Activated naive CD4-positive, alpha-beta T cell treated with anti-CD3 and anti-CD28 coated beads, Interleukin-2, amount 10 ng/mL, durations not matched to agents 7 days and 5 days (primary cell): ENCODE measurements around the gene KIF18A.
"Not testable (repeated sequence)": the region's sequence is repeated elsewhere in the genome, so short reads cannot be mapped to it uniquely, and the experiment has no call there.

ENCODE experiments used
- CTCF ChIA-PET: fragments of 350-600 bp; sonication (Branson Sonifier 250); formaldehyde crosslinking; loops from one replicate; lab custom pipeline; 2021; ENCODE audit warnings: antibody characterized with exemption; lab: Charles Lee
- DNase-seq: peaks from one replicate; pipeline ENCODE4 v3.0.0-alpha.2; 2020
- H3K27ac Mint-ChIP-seq: one replicate; pipeline ENCODE4 v1.8.0; 2021; ENCODE audit warnings: mild to moderate bottlenecking, moderate library complexity, mixed read lengths
- H3K27me3 Mint-ChIP-seq: one replicate; pipeline ENCODE4 v1.8.0; 2021; ENCODE audit warnings: mild to moderate bottlenecking, mixed read lengths
- H3K36me3 Mint-ChIP-seq: one replicate; pipeline ENCODE4 v1.8.0; 2021; ENCODE audit warnings: mixed read lengths
- H3K4me1 Mint-ChIP-seq: one replicate; pipeline ENCODE4 v1.8.0; 2021; ENCODE audit warnings: mixed read lengths
- H3K4me3 Mint-ChIP-seq: one replicate; pipeline ENCODE4 v1.8.0; 2021; ENCODE audit warnings: mild to moderate bottlenecking, moderate library complexity, mixed read lengths
- H3K9me3 Mint-ChIP-seq: one replicate; pipeline ENCODE4 v1.8.0; 2021; ENCODE audit warnings: mixed read lengths

KIF18A gene

GRCh38 chr11:28107750-28108618, at the start of gene KIF18A, which contains the start of gene METTL15:
TSS of gene KIF18A (minus strand) at chr11:28108156. CDS start at chr11:28097947, 10,209 bp downstream.
TSS of gene METTL15 (plus strand) at chr11:28108388. CDS start at chr11:28113335, 4,947 bp downstream.
- CTCF ChIA-PET, result interaction anchor here (0.6 kb wide), 1 partner anchor 11 kb away, joined by 3 read pairs; no protein-coding TSS in a partner anchor
- peak; percentile 99 for DNase-seq
- H3K4me1 Mint-ChIP-seq, result peaks cover 79% of the 10 kb centered on the region

GRCh38 chr11:28153586-28153985, 45.6 kb upstream of the KIF18A start:
- Mint-ChIP-seq H3K9me3 (peaks cover 1% of the 10 kb centered on the region), H3K4me3 (no peak overlapping the region), H3K27ac (no peak overlapping the region), H3K36me3 (peaks cover 13% of the 10 kb centered on the region), H3K4me1 (no peaks in the 10 kb centered on the region), H3K27me3 (no peaks in the 10 kb centered on the region)
- CTCF ChIA-PET, result no interaction called here
- DNase-seq, result no peak

More at GRCh38 chr11:28107750-28108618, at the start of gene KIF18A, which contains the start of gene METTL15:
- peaks cover 12% of the 10 kb centered on the region for H3K36me3 Mint-ChIP-seq
- peak within 1 kb of the TSS; percentile 99 for H3K27ac Mint-ChIP-seq
- peak within 1 kb of the TSS; percentile 89 for H3K4me3 Mint-ChIP-seq
- H3K27me3 Mint-ChIP-seq, result peaks cover 4% of the 10 kb centered on the region
- H3K9me3 Mint-ChIP-seq, result no peaks in the 10 kb centered on the region

DNA sequence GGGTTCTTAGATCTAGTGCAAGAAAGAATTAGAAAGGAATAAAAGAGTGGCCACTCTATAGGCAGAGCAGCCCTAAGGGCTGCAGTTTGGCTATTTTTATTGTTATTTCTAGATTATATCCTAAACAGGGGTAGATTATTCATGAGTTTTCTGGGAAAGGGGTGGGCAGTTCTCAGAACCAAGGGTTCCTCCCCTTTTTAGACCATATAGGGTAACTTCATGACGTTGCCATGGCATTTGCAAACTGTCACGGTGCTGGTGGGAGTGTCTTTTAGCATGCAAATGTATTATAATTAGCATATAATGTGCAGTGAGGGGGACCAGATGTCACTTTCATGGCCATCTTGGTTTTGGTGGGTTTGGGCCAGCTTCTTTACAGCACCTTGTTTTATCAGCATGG, 44.8 kb upstream of the KIF18A start:
- Mint-ChIP-seq H3K9me3 (peaks cover 1% of the 10 kb centered on the region), H3K4me3 (no peak overlapping the region), H3K27me3 (no peaks in the 10 kb centered on the region), H3K4me1 (no peaks in the 10 kb centered on the region), H3K27ac (no peak overlapping the region), H3K36me3 (peaks cover 9% of the 10 kb centered on the region)
- no peak for DNase-seq
- CTCF ChIA-PET, result no interaction called here

- H3K36me3 Mint-ChIP-seq, result no peaks in the 10 kb centered on the region
- H3K27me3 Mint-ChIP-seq, result no peaks in the 10 kb centered on the region
- H3K9me3 Mint-ChIP-seq, result no peaks in the 10 kb centered on the region
- CTCF ChIA-PET, result no interaction called here
- no peak for DNase-seq
- no peaks in the 10 kb centered on the region for H3K4me1 Mint-ChIP-seq
- no peak overlapping the region for H3K27ac Mint-ChIP-seq
- H3K4me3 Mint-ChIP-seq, result no peak overlapping the region
These were observed 38.3 kb upstream of the KIF18A start for GRCh38 chr11:28146123-28146751.

DNA sequence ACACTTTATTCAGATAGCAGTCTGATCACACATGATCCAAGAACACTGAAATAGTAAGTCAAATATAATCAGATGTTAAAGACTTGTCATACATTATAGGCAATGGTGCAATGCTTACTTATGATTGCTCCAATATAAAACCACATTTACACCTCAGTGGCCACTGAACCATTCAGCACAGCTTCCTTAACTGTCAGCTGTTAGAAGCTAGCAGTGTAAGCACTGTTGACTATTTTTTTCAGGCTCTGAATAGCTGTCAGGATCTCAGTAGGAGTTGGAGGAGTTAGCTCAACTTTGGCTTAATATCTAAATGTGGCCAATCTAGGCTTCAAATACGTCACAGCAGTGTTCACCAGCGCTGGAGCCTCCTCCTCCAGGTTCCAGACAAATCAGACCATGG, 36.9 kb upstream of the KIF18A start:
- H3K9me3 Mint-ChIP-seq, result peaks cover 12% of the 10 kb centered on the region
- no peak overlapping the region for H3K27ac Mint-ChIP-seq
- H3K4me3 Mint-ChIP-seq, result no peak overlapping the region
- DNase-seq, result no peak
- H3K36me3 Mint-ChIP-seq, result peaks cover 8% of the 10 kb centered on the region
- CTCF ChIA-PET, result no interaction called here
- no peaks in the 10 kb centered on the region for H3K4me1 Mint-ChIP-seq
- no peaks in the 10 kb centered on the region for H3K27me3 Mint-ChIP-seq

GRCh38 chr11:28142724-28143123, 34.8 kb upstream of the KIF18A start:
- no peaks in the 10 kb centered on the region for H3K27me3 Mint-ChIP-seq
- H3K4me3 Mint-ChIP-seq, result no peak overlapping the region
- H3K9me3 Mint-ChIP-seq, result peaks cover 24% of the 10 kb centered on the region
- H3K27ac Mint-ChIP-seq, result no peak overlapping the region
- no peaks in the 10 kb centered on the region for H3K4me1 Mint-ChIP-seq
- CTCF ChIA-PET, result no interaction called here
- peaks cover 14% of the 10 kb centered on the region for H3K36me3 Mint-ChIP-seq
- DNase-seq, result no peak

- H3K4me1 Mint-ChIP-seq, result no peaks in the 10 kb centered on the region
- H3K27ac Mint-ChIP-seq, result no peak overlapping the region
- peaks cover 34% of the 10 kb centered on the region for H3K9me3 Mint-ChIP-seq
- CTCF ChIA-PET, result no interaction called here
- no peak overlapping the region for H3K4me3 Mint-ChIP-seq
- DNase-seq, result no peak
- H3K27me3 Mint-ChIP-seq, result no peaks in the 10 kb centered on the region
- peaks cover 20% of the 10 kb centered on the region for H3K36me3 Mint-ChIP-seq
These were observed 32.9 kb upstream of the KIF18A start for GRCh38 chr11:28140689-28141455.

DNA sequence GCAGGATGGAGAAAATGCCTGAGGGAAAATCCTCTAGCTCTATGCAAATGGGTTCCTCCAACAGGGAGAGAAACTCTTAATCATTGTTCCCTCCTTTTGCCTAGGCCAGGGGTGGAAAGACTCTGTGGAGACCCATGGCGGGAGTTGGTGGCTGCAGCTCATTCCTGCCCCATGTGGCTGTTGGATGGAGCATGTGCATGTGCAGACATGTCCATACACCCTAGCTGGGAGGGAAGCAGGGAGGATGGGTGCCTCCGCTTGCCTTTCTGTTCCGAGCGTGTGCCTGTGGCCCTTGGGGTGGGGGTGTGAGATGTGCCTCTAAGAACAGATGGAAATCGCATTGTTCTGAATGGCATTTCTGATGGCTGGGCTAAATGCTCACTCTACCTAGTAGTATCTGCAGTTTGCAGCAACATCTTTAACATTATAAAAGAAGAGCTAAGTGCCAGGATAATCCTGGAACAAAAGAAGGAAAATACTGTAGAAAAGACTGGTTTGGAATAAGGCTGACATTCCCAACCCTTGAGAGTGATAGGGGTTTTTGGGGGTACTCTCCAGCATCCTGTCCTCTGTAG, 32.0 kb upstream of the KIF18A start:
- CTCF ChIA-PET, result no interaction called here
- H3K4me1 Mint-ChIP-seq, result no peaks in the 10 kb centered on the region

DNA sequence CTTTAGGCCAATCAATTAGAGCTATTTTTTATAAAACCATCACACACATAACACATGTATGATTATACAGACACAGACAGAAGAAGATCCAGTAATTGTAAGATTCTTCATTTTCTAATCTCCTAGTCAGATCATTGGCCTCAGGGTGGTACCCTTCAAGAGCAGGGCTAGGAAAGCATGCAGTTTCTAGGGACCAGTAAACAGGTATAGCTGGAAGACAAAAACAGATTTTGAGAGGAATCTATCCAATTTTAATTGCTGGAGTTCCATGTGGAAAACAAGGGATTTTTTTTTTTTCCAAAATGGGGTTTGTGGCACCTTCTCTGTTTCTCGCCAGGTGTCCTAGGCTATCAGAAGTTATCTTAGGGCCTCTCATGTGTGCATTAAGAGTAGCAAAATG, 29.9 kb upstream of the KIF18A start:
- no peak overlapping the region for H3K4me3 Mint-ChIP-seq
- H3K27ac Mint-ChIP-seq, result no peak overlapping the region
- CTCF ChIA-PET, result no interaction called here
- H3K36me3 Mint-ChIP-seq, result peaks cover 31% of the 10 kb centered on the region
- no peak for DNase-seq
- no peaks in the 10 kb centered on the region for H3K4me1 Mint-ChIP-seq
- no peaks in the 10 kb centered on the region for H3K27me3 Mint-ChIP-seq
- peaks cover 38% of the 10 kb centered on the region for H3K9me3 Mint-ChIP-seq

More for the DNA sequence above, 32.0 kb upstream of the KIF18A start:
- H3K36me3 Mint-ChIP-seq, result peaks cover 24% of the 10 kb centered on the region
- DNase-seq, result no peak
- H3K27me3 Mint-ChIP-seq, result no peaks in the 10 kb centered on the region
- H3K27ac Mint-ChIP-seq, result no peak overlapping the region
- no peak overlapping the region for H3K4me3 Mint-ChIP-seq
- peaks cover 36% of the 10 kb centered on the region for H3K9me3 Mint-ChIP-seq

GRCh38 chr11:28137366-28137765, 29.4 kb upstream of the KIF18A start:
- Mint-ChIP-seq H3K27me3 (no peaks in the 10 kb centered on the region), H3K9me3 (peaks cover 38% of the 10 kb centered on the region), H3K36me3 (peaks cover 31% of the 10 kb centered on the region), H3K4me3 (no peak overlapping the region), H3K4me1 (no peaks in the 10 kb centered on the region), H3K27ac (no peak overlapping the region)
- no peak for DNase-seq
- CTCF ChIA-PET, result no interaction called here

- Mint-ChIP-seq H3K36me3 (peaks cover 30% of the 10 kb centered on the region), H3K9me3 (peaks cover 38% of the 10 kb centered on the region)
- H3K27me3 Mint-ChIP-seq, DNase-seq, H3K27ac Mint-ChIP-seq, CTCF ChIA-PET, H3K4me3 Mint-ChIP-seq, H3K4me1 Mint-ChIP-seq: not testable (repeated sequence)
These were observed 28.2 kb upstream of the KIF18A start for GRCh38 chr11:28136157-28136556.

GRCh38 chr11:28133146-28133545, 25.2 kb upstream of the KIF18A start:
- Mint-ChIP-seq H3K4me1 (no peaks in the 10 kb centered on the region), H3K36me3 (peaks cover 19% of the 10 kb centered on the region), H3K9me3 (peaks cover 16% of the 10 kb centered on the region), H3K27me3 (no peaks in the 10 kb centered on the region), H3K27ac (no peak overlapping the region), H3K4me3 (no peak overlapping the region)
- DNase-seq, result no peak
- CTCF ChIA-PET, result no interaction called here

DNA sequence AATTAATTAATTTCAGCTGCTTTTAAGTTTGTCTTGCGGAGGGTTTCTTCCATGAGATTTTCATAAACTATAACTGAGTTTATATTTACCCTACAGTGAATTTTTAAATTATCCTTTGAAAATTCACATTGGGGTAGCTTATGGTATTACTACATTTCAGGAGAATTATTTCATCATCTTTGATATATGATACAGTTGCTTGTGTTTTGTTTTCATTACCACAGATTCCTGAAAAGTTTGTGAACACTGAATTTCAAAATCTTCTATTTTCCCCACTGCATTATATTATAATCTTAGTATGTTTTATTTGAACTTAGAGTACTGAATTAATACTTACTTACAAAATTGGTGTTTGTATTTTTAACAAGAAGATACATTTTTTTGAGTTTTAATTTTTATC, 24.6 kb upstream of the KIF18A start:
- no peak for DNase-seq
- Mint-ChIP-seq H3K27ac (no peak overlapping the region), H3K27me3 (no peaks in the 10 kb centered on the region), H3K36me3 (peaks cover 18% of the 10 kb centered on the region), H3K4me3 (no peak overlapping the region), H3K4me1 (no peaks in the 10 kb centered on the region), H3K9me3 (peaks cover 13% of the 10 kb centered on the region)
- CTCF ChIA-PET, result no interaction called here

DNA sequence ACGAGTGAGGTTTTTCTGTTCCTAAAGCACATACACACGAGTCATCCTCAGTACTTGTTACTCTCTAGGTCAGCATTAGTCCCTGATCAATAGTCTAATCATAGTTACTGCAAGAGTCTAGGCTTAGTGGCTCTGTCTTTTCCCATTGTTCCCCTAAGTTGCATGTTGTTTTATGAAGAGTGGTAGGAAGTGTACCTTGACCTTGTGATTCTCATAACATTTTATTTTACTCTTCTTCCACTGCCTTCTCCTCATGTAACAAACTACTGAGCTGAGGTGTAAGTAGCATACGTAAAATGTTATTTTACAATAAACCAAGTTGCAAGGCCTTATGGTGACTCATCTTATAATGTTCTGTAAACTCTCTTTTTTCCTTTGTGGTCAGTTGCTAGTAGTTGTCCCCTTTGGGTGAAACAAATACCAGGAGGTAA, 15.2 kb upstream of the KIF18A start:
- Mint-ChIP-seq H3K36me3 (peaks cover 13% of the 10 kb centered on the region), H3K9me3 (no peaks in the 10 kb centered on the region), H3K27ac (no peak overlapping the region), H3K4me1 (peaks cover 2% of the 10 kb centered on the region), H3K27me3 (no peaks in the 10 kb centered on the region), H3K4me3 (no peak overlapping the region)
- DNase-seq, result no peak
- CTCF ChIA-PET, result no interaction called here
